Activated effector memory CD4-positive, alpha-beta T cell treated with Interleukin-2 at 50 U/mL for 16 hours (primary cell): ENCODE results near the gene MS4A15.
"Not testable (repeated sequence)": the region's sequence is repeated elsewhere in the genome, so short reads cannot be mapped to it uniquely, and the experiment has no call there.

Experiments used
- DNase-seq: peaks from one replicate; pipeline ENCODE4 v3.0.0-alpha.2; 2020

MS4A15 gene, protein sequence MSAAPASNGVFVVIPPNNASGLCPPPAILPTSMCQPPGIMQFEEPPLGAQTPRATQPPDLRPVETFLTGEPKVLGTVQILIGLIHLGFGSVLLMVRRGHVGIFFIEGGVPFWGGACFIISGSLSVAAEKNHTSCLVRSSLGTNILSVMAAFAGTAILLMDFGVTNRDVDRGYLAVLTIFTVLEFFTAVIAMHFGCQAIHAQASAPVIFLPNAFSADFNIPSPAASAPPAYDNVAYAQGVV

GRCh38 chr11:60756307-60757032, at the start of gene MS4A15:
Gene MS4A15, plus strand, starts transcription at chr11:60756867. Its CDS starts 6,867 bp downstream, at chr11:60763734.
- no peak for DNase-seq

- no peak for DNase-seq
Observed at GRCh38 chr11:60706931-60707330, 49.7 kb upstream of the MS4A15 start.

DNA sequence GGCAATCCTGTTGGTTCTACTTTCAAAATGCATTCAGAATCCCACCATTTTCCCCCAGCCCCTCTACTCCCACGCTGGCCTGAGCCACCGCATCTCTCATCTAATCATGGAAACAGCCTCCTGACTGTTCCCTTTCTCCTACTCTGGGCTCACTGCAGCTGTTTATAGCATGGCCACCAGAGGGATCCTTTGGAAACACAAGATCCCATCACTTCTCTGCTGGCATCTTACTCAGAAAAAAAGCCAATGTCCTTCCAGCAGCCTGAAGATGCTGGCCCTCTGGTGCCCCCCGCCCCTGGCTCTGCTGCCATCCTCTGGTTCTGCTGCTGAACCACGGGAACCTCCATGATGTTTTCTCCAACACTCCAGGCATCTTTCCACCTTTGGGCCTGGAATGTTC, 46.2 kb upstream of the MS4A15 start:
- no peak for DNase-seq

- DNase-seq, result no peak
Observed at GRCh38 chr11:60711276-60711675, 45.4 kb upstream of the MS4A15 start.

DNA sequence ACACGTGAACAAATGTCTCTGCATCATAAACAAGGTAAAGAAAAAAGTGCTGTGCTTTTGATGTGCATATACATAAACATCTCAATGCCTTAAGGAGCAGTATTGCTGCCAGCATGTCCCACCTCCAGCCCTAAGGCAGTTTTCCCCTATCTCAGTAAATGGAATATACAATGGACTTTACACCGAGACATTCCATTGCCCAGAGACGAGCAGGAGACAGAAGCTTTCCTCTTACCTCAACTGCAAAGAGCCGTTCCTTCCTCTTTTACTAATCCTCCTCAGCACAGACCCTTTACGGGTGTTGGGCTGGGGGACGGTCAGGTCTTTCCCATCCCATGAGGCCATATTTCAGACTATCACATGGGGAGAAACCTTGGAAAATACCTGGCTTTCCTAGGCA, 43.2 kb upstream of the MS4A15 start:
- not testable (repeated sequence) for DNase-seq

GRCh38 chr11:60717956-60718355, 38.7 kb upstream of the MS4A15 start:
- DNase-seq, result no peak

DNA sequence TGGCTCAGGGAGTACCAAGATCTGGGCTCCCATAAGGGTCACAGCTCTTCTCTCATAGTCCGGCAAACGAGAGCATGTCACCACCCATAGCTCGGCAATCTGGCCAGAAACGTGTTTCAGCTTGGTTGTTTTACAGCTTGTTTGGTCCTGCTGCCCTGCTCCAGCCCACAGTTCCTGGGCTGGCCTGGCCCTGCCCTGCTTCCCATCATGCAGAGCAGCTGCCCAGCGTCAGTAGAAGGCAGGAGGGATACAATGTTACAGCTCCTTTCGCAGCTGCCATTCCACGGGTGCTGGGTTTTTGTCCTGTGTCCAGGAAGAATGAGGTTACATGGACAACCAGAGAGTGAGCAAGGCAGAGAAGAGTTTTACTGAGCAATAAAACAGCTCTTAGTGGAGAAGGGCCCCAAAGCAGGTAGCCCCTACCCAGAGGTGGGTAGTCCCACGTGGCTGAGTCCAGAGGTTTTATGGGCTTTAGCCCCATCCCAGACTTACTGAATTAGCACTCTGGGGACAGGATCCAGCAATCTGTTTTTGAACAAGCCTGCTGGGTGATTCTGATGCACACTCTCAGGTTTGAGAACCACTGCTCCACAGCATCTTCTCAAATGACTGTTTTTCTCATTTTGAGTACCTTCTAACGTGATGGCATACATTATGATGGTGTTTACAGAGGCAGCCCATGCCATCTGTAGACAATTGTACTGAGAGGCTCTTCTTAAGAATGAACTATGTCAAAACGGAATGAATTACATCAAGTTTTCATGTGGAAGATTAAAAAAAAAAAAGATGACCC, 37.9 kb upstream of the MS4A15 start:
- no peak for DNase-seq

DNA sequence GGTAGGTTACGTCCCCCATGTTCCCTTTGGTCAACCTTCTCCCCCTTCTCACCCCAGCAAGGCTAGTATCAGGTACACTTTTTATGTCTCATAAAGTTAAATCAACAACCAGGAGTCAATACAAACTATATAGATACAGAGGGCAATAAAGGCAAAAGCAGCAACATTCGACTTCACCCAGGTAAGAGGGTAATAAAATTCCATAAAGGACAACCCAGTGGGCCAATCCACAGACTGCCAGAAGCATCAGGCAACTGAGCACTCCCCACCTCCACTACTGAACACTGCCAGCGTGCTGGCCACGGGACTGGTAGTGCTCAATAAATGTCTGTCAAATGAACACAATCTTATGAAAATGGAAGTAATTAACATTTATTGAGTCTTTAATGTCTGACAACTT, 37.3 kb upstream of the MS4A15 start:
- DNase-seq, result no peak

GRCh38 chr11:60720460-60720859, 36.2 kb upstream of the MS4A15 start:
- DNase-seq, result no peak

GRCh38 chr11:60724420-60724819, 32.2 kb upstream of the MS4A15 start, which contains the start of gene MS4A18:
Gene MS4A18, plus strand, starts transcription at chr11:60724720.
- no peak for DNase-seq

DNA sequence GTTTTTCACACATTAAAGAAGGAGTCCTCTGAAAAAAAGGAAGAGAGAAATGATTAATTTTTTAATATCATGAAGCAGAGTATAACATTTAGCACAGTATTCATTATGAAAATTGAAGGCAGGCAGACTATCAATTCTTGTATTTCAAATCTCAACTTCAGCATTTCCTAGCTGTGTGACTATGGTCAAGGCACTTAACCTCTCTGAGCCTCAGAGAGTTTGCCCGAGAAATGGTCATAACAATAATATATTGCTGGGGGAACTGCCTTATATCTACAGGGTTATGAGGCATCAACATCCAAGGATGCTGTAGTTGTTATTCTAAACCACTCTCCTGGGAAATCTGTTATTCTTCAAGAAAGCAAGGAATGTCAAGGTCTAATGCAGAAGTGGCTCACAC, 31.1 kb upstream of the MS4A15 start:
- DNase-seq, result no peak

GRCh38 chr11:60731586-60731985, 25.1 kb upstream of the MS4A15 start:
- no peak for DNase-seq

DNA sequence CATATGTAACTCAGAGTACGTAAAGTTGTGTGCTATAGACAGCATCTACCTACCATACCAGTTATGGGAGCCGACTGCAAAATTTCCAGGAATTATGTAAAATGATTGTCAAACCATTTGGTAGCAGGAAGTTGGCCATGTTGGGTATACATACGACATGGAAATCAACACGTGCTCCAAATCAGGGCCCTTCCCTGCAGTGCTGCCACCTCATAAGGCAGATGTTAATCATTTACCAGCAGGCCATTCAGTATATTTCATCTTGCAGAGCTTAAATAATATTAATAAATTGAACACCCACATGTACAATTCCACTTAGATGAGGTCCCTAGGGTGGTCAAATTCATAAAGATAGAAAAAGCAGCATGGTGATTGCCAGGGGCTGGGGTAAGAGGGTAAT, 22.4 kb upstream of the MS4A15 start:
- no peak for DNase-seq

DNA sequence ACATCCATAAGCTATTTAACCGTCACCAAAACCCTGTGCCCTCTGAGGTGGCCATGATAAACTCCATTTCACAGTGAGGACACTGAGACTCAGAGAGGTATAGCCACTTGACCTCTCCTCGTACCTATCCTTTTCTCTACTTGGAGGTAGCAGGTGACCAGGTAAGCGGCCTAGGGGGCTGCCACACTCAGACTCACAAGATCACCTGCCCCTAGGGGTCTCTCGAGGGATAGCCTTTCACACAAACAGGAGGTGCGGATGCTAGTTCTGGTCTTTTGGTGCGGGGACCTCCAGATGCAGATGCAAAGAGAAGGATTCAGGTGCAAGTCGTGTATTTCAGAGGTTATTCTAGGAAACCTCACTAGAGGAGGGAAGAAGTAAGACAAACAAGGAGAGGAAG, 17.6 kb upstream of the MS4A15 start:
- DNase-seq, result no peak

DNA sequence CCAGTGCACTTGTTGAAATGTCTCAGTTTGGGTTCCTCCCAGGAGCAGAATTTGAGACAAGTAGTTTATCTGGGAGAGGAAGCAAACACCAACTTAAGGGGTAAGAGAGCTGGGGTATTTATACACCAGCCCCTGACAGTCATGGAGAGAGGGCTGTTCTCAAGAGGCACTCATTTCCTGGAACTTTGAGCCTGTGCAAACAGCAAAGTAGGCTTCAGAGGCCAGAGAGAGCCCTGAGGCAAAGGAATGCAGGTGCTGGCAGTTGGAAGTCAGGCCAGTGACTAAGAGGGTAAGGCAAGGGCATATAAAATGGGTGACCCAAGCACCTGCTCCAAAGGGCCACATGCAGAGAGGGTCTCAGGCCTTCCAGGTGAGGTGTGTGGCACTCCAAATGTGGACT, 16.1 kb upstream of the MS4A15 start:
- DNase-seq, result no peak

DNA sequence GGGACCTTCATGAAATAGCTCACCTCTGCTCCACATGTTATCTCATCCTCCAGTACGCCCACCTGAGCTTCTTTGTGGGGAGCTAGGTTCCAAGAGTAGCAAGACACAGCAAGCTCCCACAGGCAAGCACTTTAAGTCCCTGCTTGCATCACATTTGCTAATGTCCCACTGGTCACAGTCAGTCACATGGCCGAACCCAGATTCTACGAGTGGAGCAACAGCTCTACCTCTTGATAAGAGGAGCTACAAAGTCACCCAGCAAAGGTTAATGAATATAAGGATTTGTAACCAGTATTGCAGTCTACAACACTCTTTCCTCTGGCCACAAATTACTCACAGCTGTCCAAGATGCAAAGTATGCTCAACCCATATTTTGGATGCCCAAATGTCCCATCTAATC, 15.2 kb upstream of the MS4A15 start:
- no peak for DNase-seq

DNA sequence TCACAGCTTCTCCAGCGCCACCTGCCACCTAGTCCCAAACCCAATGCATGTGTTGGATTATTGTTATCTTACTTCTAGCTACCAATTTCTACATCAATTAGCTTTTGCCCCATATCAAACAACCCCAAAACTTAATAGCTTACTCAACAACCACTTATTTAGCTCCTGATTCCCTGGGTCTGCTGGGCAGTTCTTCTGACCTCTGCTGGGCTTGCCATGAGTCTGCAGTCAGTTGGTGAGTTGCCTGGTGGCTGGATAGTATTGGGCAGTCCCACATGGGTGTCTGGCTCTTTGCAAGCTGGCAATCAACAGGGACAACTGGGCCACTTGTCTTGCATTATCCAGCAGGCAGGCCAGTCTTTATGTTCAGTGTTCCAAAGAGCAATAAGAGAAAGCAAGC, 13.6 kb upstream of the MS4A15 start:
- no peak for DNase-seq

GRCh38 chr11:60744114-60744513, 12.6 kb upstream of the MS4A15 start:
- DNase-seq, result no peak

DNA sequence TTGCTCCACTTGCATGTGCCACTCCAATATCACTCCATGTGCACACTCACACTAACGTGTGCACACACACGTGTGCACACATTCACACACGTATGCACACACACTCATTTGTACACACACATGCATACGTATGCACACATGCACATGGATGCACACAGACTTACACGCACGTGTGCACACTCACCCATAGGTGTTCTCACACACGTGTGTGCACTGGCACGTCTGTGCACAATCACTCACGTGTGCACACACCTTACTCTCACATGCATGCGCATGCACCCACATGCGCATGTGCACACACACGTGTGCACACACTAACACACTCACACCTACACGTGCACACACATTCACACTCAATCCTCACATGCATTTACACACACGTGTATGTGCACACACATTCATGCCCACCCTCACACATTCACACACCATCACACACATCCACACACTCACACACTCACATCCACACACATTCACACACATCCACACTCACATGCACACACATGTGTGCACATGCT, 9.3 kb upstream of the MS4A15 start:
- DNase-seq, result no peak

GRCh38 chr11:60748225-60748624, 8.4 kb upstream of the MS4A15 start:
- no peak for DNase-seq

DNA sequence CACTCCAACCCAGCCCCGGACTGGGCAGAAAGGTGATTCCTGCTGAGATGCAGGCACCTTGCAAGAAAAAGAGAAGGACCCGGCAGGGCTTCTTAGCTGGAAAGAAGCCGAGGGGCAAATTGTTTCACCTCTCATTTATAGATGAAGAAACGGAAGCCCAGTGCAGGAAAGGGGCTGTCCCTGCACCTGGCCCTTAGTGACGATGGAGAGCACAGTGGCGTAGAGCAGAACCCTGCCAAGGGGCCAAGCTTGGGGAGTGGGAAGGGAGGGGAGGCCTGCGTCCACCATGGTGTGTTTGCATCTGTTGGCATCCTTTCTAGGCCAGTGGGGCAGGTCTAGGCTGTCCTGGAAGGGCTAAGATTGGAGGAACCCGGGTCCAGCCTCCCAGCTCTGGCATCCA, 7.8 kb upstream of the MS4A15 start:
- no peak for DNase-seq

DNA sequence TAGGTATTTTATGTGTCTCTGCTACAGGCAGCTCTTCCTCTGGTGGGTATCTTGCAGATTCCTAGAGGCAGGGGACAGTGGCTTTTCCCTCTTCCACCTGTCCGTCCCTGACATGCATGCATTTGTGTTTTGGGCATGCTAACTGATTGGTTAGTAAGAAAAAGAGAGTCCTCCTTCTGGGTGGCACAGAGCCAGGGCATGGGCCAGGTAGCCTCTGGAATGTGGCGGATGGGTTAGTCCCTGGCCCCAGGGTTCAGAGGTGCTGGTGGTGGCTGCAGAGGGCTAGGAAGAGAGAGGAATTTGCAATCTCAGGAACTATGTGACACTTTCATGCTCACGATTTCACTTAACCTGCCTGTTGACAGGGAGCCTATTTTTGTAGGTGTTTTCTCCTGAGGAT, 5.8 kb upstream of the MS4A15 start:
- no peak for DNase-seq

DNA sequence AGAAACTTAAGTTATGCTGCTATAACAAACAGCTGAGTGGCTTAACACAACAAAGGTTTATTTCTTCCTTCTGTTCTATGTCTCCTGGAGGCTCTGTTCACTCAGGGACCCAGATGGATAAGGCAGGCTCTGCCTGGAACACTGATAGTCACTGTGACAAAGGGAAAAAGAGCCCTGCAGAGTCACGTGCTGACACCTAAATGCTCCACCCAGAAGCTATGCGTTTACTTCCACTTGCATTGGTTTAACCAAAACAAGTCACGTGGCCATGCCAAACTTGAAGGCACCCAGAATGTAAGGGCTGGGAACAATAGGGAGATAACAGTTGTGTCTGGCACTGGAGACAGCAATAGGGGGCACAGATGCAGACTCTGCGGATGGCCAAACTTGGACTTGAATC, 3.4 kb upstream of the MS4A15 start:
- DNase-seq, result no peak

GRCh38 chr11:60754887-60755286, 1.8 kb upstream of the MS4A15 start:
- no peak for DNase-seq
